HTERT RPE-1 (cell line): Measurements from ENCODE around the gene TBC1D17.

Experiments used
- in situ Hi-C: fragments of 300-500 bp; cut with MboI; formaldehyde crosslinking; loops from 4 replicates; pipeline ENCODE4 v1.14.3; 2020; ENCODE audit warnings: low sequenced_read_pairs

Gene TBC1D17

DNA sequence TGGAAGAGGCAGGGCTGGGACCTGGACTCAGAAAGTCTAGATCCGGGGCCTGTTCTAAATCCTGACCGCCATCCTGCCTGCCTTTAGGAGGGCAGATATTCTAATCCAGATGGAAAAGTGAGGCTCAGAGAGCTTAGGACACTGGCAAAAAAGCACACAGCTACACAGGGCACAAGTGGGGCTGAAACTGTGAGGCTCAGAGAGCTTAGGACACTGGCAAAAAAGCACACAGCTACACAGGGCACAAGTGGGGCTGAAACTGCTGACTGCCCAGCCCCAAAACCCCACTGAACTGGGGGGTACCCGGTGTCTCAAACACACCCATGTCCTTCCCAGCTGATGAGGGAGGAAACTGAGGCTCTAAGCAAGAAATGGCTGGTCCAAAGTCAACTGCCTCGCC lies 2.3 kb upstream of the TBC1D17 start:
- in situ Hi-C loops = no loop called here

DNA sequence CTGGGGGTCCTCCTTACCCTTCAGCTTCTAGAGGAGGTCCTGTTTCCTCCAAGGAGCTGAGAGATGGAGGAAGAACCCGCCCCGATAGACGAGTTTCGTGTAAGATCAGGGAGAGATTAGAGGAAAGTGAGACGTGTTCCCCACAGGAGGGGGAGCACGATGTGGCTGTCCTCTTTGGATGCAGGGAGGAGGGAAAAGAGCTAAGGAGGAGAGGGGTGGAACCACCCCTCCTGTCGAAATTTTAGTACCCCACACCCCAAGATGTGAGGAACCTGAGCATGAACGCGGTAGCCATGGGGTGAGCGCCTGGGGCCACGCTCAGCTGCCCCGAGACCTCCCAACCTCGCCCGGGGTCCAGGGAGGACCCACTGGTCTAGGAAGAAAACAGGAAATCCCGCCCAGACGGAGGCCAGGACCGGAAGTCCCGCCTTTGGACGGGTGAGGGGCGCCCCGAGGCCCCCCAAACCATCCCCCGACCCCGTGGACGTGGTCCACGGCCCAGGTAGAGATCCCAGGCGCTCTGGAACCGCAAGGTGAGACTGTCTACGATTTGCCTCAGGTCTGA lies 1.6 kb upstream of the TBC1D17 start:
- in situ Hi-C loops = no loop called here

DNA sequence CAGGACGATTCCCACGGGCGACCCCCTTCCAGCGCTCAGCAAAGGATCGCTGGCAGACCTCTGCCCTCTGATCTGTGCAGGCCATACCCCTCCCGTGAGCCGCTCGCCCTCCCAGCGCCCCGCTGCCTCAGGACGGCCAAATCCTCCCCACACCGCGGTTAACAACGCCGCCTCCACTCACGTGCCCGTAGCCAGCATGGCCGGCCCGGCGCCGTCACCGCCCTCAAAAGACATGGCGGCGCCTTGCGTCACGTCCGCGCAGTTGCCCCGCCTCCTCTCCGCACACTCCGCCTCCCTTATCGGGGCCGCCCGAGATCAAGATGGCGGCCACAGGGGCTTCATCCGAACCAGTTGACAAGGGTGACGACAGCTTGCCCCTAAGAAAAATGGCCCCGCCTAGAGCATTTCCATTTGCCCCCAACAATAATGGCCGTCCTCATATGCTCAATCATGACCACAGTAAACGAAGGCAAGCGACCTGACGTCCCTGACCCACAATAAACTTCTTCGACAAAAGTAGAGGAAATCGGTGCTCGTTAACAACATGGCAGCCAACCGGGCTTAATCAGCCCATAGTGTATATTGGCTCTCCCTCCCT lies 981 bp upstream of the TBC1D17 start:
- in situ Hi-C loops = no loop called here

GRCh38 chr19:49877879-49878743 lies 609 bp downstream of the TBC1D17 start:
- in situ Hi-C loops = no loop called here

- in situ Hi-C loops = no loop called here
Observed at GRCh38 chr19:49878744-49879070, 1.2 kb downstream of the TBC1D17 start.

DNA sequence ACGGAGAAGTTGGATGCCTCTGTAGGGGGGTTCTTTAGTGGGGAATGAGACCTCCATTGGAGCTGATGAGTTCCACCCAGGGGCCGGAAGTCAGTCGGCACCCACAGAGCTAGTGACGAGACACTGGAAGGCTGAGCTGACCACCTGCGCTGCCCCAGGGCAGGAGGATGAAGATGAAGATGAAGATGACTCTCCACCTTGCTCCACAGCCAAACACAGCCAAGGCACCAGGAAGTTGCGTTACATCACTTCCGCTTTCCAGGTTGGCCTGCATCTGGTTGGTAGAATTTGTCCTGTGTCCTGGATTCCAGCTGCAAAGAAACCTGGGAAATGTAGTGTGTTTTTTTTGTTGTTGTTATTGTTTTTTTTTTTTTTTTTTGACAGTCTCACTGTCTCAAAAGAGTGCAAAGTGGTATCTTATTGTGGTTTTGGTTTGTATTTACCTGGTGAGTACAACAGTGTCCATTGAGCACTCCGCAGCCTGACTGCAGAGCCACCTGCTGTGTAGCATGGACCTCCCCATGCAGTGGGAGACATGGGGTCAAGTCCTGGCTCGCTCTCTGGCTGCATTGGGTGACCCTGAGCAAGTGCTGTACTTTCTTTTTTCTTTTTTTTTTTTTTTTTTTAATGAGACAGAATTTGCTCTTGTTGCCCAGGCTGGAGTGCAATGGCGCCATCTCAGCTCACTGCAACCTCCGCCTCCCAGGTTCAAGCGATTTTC lies 1.9 kb downstream of the TBC1D17 start:
- in situ Hi-C loops = no loop called here

GRCh38 chr19:49880162-49880869 lies 2.8 kb downstream of the TBC1D17 start:
- in situ Hi-C loops = no loop called here

DNA sequence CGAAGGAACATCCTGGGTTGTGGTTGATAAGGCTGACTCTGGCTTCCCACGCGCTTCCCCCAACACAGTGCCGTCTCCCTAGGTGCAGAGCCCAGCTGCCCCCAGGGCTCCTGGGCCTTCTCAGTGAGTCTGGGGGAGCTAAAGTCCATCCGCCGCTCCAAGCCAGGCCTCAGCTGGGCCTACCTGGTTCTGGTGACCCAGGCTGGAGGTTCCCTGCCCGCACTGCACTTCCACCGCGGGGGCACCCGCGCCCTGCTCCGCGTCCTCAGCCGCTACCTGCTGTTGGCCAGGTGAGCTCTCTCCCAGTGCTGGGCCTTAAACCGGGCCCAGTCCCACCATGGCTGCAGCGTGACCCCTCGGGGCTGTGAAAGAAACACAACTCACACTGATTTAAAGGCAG lies 3.7 kb downstream of the TBC1D17 start:
- in situ Hi-C loops = no loop called here

- in situ Hi-C loops = no loop called here
Observed at GRCh38 chr19:49881672-49882394, 4.3 kb downstream of the TBC1D17 start.

DNA sequence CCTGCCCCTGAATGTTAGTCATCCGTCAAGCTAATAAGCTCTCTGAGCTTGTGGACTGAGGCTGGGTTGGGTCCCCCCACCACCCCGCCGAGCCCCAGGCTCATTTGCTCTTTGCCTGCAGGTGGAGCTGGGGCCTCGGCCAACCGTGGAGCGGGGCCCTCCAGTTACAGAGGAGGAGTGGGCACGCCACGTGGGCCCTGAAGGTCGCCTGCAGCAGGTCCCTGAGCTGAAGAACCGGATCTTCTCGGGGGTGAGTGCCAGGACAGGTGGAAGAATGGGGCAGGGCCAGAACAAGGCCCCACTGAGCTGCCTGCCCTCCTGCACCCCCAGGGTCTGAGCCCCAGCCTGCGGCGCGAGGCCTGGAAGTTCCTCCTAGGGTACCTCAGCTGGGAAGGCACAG lies 5.1 kb downstream of the TBC1D17 start:
- in situ Hi-C loops = no loop called here

DNA sequence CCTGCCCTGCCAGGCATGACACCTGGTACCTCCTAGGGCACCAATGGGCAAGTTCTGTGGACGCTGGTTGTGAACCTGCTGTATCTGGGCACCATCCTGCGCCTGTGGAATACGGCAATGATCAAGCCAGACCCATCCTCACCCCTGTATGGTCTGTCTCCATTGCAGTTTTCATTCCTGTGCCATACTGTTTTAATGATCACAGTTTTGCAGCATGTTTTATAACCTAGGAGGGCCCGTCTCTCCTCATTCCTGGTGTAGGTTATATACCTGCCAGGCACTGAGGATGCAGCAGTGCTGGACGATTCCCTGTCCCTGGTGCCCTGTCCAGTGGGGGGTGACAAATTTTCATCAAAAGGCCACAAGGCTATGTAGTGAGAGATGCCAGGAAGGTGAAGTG lies 5.6 kb downstream of the TBC1D17 start:
- in situ Hi-C loops = no loop called here

- in situ Hi-C loops = no loop called here
Observed at GRCh38 chr19:49884109-49884508, 6.6 kb downstream of the TBC1D17 start.

GRCh38 chr19:49884760-49885159 lies 7.3 kb downstream of the TBC1D17 start:
- in situ Hi-C loops = no loop called here

DNA sequence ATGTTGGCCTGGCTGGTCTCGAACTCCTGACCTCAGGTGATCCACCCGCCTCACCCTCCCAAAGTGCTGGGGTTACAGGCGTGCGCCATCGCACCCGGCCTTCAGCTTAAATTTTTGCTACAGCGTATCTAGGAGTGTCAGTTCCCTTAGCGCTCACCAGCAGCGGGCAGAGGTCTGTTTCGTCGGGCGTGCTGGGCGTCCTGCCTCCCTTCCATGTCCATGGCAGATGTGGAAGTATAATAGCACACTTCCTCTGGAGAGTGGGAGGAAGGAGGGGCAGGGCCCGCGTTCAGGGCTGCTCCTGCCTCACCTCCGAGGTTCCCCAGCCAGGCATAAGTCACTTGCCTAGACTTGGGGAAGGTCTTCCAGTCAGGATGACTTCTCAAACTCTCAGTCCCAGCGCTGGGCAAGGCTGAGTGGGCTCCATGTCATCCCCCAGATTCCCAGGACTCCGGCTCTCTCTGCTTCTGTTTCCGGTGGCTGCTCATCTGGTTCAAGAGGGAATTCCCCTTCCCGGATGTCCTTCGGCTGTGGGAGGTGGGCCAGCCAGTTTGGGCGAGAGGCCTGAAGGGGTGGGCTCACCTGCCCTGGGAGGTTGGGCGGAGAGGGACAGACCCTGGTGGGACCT lies 9.6 kb downstream of the TBC1D17 start:
- in situ Hi-C loops = no loop called here

DNA sequence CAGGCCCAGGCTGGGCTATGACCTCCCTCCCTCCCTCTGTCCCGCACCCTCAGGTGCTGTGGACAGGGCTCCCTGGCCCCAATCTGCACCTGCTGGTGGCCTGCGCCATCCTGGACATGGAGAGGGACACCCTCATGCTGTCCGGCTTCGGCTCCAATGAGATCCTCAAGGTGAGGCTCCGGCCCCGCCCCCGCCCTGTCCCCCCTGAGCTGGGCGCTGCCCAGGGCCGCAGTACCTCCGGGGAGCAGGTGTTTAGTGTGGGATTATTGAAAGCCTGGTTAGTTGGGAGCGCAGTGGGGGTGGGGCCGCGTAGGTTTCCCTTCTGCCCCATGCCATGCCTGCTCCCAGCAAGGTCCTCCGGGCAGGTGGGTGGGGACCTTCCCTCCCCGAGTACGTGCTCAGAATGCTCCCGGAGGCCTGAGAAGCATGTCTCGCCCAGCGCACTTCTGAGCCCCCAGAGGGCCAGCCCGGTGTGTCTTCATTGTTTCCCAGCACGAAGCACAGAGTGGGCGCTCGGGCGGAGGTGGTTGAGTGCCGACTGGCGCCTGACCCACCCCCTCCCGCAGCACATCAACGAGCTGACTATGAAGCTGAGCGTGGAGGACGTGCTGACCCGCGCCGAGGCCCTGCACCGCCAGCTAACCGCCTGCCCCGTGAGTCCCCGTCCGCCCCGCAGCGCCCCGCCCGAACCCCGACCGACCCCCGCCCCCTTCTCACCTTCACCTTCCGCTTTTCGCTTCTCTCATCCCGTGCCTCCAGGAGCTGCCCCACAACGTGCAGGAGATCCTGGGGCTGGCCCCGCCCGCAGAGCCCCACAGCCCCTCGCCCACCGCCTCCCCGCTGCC lies 10.4 kb downstream of the TBC1D17 start:
- in situ Hi-C loops = no loop called here

- in situ Hi-C loops = no loop called here
Observed at GRCh38 chr19:49888510-49888824, 11.0 kb downstream of the TBC1D17 start.

GRCh38 chr19:49889038-49889686 lies 11.7 kb downstream of the TBC1D17 start:
- in situ Hi-C loops = no loop called here

DNA sequence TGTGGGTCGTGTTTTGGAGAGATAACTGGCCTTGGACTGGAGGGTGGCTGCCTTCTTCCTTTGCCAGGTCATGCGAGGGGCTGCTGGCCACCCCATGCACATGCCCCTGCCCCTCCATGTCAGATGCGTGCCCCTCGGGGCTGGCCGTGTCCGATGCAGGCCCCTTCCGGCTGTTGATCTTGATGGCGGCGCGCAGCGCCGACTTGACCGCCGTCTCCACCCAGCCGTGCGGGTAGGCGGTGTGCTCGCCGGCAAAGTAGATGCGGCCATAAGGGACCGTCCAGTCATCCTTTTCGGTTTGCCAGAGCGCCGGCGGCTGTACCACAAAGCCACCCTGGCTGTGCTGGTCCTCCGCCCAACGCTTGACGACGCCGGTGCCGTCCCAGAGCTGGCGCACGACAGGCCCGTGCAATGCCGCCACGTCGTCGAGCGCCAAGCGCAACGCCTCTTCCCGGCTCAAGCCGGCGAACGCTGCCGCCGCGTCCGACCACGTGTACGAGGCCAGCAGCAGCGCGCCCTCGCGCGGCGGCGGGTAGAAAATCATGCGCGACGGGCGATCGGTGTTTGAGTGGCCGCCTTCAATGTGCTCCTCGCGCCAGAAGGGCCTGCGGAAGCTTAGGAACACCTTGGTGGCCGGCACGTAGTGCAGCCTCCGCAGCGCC lies 12.3 kb downstream of the TBC1D17 start:
- in situ Hi-C loops = no loop called here
